Kidney (tissue), 14 donors: ENCODE results near the gene DHX40. TPM values are rescaled to one million over a fixed set of nuclear protein-coding genes. Genes with fewer than 3 reads are reported as not detected.
"Not testable (repeated sequence)": the region's sequence is repeated elsewhere in the genome, so short reads cannot be mapped to it uniquely, and the experiment has no call there.

Source experiments
- DNase-seq, 5 donors: peaks; one replicate each; pipeline ENCODE4 v3.0.0-alpha.2; 2013 to 2020
- FAIRE-seq: peaks from 2 replicates; lab custom pipeline; 2012; peaks lifted over from hg19 to GRCh38; lab: Jason Lieb, UNC
- H3K27ac ChIP-seq, 2 donors: one replicate each; pipeline ENCODE4 v1.7.0; 2013; ENCODE audit warnings: low read depth in 2 of 2, low read length in 2 of 2, inconsistent platforms in 1 of 2
- H3K27me3 ChIP-seq: one replicate; pipeline ENCODE4 v1.7.1; 2013; ENCODE audit warnings: low read length, inconsistent platforms; ENCODE audit not compliant: control insufficient read depth, insufficient read depth
- H3K36me3 ChIP-seq, 3 donors: one replicate each; pipeline versions ENCODE4 v1.7.0 to v1.7.1; 2013; ENCODE audit warnings: low read length in 3 of 3, control low read depth in 1 of 3, inconsistent platforms in 1 of 3; ENCODE audit not compliant: insufficient read depth in 3 of 3, control insufficient read depth in 2 of 3
- H3K4me1 ChIP-seq, 3 donors: one replicate each; pipeline versions ENCODE4 v1.7.0 to v1.7.1; 2013; ENCODE audit warnings: low read length in 3 of 3, inconsistent platforms in 1 of 3, low read depth in 1 of 3; ENCODE audit not compliant: control insufficient read depth in 2 of 3, insufficient read depth in 2 of 3
- H3K4me3 ChIP-seq, 3 donors: one replicate each; pipeline versions ENCODE4 v1.7.0 to v1.8.1; 2013; ENCODE audit warnings: low read length in 3 of 3, control low read depth in 1 of 3, inconsistent platforms in 1 of 3
- H3K9ac ChIP-seq, 3 donors: one replicate each; pipeline versions ENCODE4 v1.7.0 to v1.7.1; 2013; ENCODE audit warnings: low read length in 3 of 3, control low read depth in 1 of 3, inconsistent platforms in 1 of 3
- H3K9me3 ChIP-seq, 3 donors: one replicate each; pipeline versions ENCODE4 v1.7.0 to v1.7.1; 2013; ENCODE audit warnings: low read length in 3 of 3, control low read depth in 1 of 3, inconsistent platforms in 1 of 3; ENCODE audit not compliant: control insufficient read depth in 2 of 3, insufficient read depth in 1 of 3
- intact Hi-C: fragments of 100-400 bp; cut with DNase I; formaldehyde crosslinking; loops from one replicate; pipeline ENCODE4 v1.11.1; 2022
- polyA plus RNA-seq: library from polyadenylated mRNA; stranded (reverse); fragments of 350-450 nt; fragmentation: Illumina TruSeq; extraction: RNeasy Lipid Tissue Mini Kit (QIAGEN cat#74804); gene quantifications from one replicate; pipeline ENCODE4 v1.2.3, GENCODE V29; 2014; ENCODE audit warnings: low read depth, low replicate concordance; ENCODE audit not compliant: insufficient read depth
- total RNA-seq: library from RNA; stranded (reverse); fragmentation: NEBNext Ultra II Directional; extraction: Animal tissue kit (Norgen Biotek cat#: 25700); gene quantifications from one replicate; pipeline ENCODE4 v1.2.1, GENCODE V29; 2021
- TF ChIP-seq, protein P1 (sequence below): IDR thresholded peaks from 3 replicates; pipeline ENCODE4 v1.5.1; 2012; ENCODE audit warnings: mild to moderate bottlenecking, moderate library complexity, borderline replicate concordance; ENCODE audit not compliant: insufficient read depth; ENCODE audit errors: extremely low read depth
- donor health status: control.
- donor health status: control.
- donor health status: control.
- donor health status: control.
- donor health status: control.
- donor health status: DM: yes; HTN: yes; CAD: no.
- donor health status: Normal renal cell carcinoma (clear cell type).

DHX40 gene
- total and polyA plus RNA-seq, 2 donors from 2014 or later, result 23.8 to 41.4 TPM

DNA sequence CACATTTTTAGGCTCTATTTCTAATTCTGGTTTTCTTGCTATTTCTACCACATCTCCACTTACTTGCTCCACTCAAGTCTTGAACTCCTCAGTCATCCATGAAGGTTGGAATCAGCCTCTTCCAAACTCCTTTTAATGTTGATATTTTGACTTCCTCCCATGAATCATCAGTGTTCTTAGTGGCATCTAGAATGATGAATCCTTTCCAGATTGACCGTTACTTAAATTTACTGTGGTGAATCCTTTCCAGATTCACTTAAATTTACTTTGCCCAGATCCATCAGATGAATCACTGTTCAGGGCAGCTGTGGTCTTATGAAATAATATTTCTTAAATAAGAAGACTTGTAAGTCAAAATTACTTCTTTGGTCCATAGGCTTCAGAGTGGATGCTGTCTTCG lies 86.7 kb downstream of the DHX40 start:
- DNase-seq (no peak), FAIRE-seq (no peak)
- intact Hi-C loops, result no loop called here
- H3K27me3 ChIP-seq, result no peaks in the 10 kb centered on the region
- H3K4me1 ChIP-seq, result no peaks in the 10 kb centered on the region
- no peak overlapping the region for H3K4me3 ChIP-seq
- TF ChIP-seq, protein P1, sequence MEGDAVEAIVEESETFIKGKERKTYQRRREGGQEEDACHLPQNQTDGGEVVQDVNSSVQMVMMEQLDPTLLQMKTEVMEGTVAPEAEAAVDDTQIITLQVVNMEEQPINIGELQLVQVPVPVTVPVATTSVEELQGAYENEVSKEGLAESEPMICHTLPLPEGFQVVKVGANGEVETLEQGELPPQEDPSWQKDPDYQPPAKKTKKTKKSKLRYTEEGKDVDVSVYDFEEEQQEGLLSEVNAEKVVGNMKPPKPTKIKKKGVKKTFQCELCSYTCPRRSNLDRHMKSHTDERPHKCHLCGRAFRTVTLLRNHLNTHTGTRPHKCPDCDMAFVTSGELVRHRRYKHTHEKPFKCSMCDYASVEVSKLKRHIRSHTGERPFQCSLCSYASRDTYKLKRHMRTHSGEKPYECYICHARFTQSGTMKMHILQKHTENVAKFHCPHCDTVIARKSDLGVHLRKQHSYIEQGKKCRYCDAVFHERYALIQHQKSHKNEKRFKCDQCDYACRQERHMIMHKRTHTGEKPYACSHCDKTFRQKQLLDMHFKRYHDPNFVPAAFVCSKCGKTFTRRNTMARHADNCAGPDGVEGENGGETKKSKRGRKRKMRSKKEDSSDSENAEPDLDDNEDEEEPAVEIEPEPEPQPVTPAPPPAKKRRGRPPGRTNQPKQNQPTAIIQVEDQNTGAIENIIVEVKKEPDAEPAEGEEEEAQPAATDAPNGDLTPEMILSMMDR, result no peak
- H3K9me3 ChIP-seq, result peaks cover 0 to 7% (median 0%) of the 10 kb centered on the region in 3 donors
- H3K27ac ChIP-seq, result no peak overlapping the region
- no peak overlapping the region for H3K9ac ChIP-seq
- H3K36me3 ChIP-seq, result peaks cover 17 to 71% (median 24%) of the 10 kb centered on the region in 3 donors

GRCh38 chr17:59656624-59657023 lies 91.2 kb downstream of the DHX40 start:
- H3K4me3 ChIP-seq, H3K27ac ChIP-seq, intact Hi-C loops, H3K4me1 ChIP-seq, DNase-seq, H3K27me3 ChIP-seq, H3K9ac ChIP-seq, H3K9me3 ChIP-seq, FAIRE-seq: not testable (repeated sequence)
- peaks cover 15 to 61% (median 19%) of the 10 kb centered on the region in 3 donors for H3K36me3 ChIP-seq

Other genes with a start within 250 kb of the DHX40 start
- 53.6 TPM for gene YPEL2, start 234.0 kb upstream of the DHX40 start, total RNA-seq
- 9.0 TPM for gene YPEL2, start 234.0 kb upstream of the DHX40 start, polyA plus RNA-seq
- gene CLTC, start 54.3 kb downstream of the DHX40 start, total RNA-seq, result 259 TPM
- 213 TPM for gene CLTC, start 54.3 kb downstream of the DHX40 start, polyA plus RNA-seq
- gene PTRH2, start 141.8 kb downstream of the DHX40 start, total RNA-seq, result 17.3 TPM
- 27.6 TPM for gene PTRH2, start 141.8 kb downstream of the DHX40 start, polyA plus RNA-seq
- gene VMP1, start 142.0 kb downstream of the DHX40 start, total RNA-seq, result 338 TPM
- gene VMP1, start 142.0 kb downstream of the DHX40 start, polyA plus RNA-seq, result 96.4 TPM